Heart left ventricle (tissue), 16 donors: ENCODE data around the gene TLX1. TPM values are rescaled to one million over a fixed set of nuclear protein-coding genes. Genes with fewer than 3 reads are reported as not detected.
A peak's percentile ranks its signal among the peaks of the same experiment; 100 is the strongest.

Experiments used
- ATAC-seq, 4 donors: fragments of 200-7000 bp; cut with Tn5 transposase; one replicate each; pipeline ENCODE4 v1.9.1; 2020 to 2022; ENCODE audit warnings: moderate library complexity in 4 of 4, mild to moderate bottlenecking in 3 of 4, moderate number of reproducible peaks in 1 of 4
- DNase-seq, 5 donors: peaks; one replicate each; pipeline ENCODE4 v3.0.0-alpha.2; 2020
- H3K27ac ChIP-seq, 12 donors: fragments of 200-600 bp; sonication (generic) in 4 of 12; one replicate each; pipeline versions ENCODE4 v1.5.0 to v1.8.0; 2016 to 2022; ENCODE audit warnings: mild to moderate bottlenecking in 2 of 12
- H3K27me3 ChIP-seq, 9 donors: fragments of 200-600 bp; sonication (generic) in 2 of 9; one replicate each; pipeline versions ENCODE4 v1.5.1 to v1.8.0; 2016 to 2022; ENCODE audit warnings: mild to moderate bottlenecking in 3 of 9
- H3K36me3 ChIP-seq, 9 donors: fragments of 200-600 bp; sonication (generic) in 2 of 9; one replicate each; pipeline versions ENCODE4 v1.5.0 to v1.8.0; 2018 to 2022; ENCODE audit warnings: mild to moderate bottlenecking in 2 of 9
- H3K4me1 ChIP-seq, 12 donors: fragments of 200-600 bp; sonication (generic) in 4 of 12; one replicate each; pipeline versions ENCODE4 v1.5.0 to v1.8.0; 2016 to 2022; ENCODE audit warnings: mild to moderate bottlenecking in 3 of 12
- H3K4me3 ChIP-seq, 12 donors: fragments of 200-600 bp; sonication (generic) in 4 of 12; one replicate each; pipeline versions ENCODE4 v1.5.0 to v1.8.0; 2017 to 2022; ENCODE audit warnings: mild to moderate bottlenecking in 9 of 12, moderate library complexity in 4 of 12
- H3K9me3 ChIP-seq, 12 donors: fragments of 200-600 bp; sonication (generic) in 4 of 12; one replicate each; pipeline versions ENCODE4 v1.5.0 to v1.8.0; 2016 to 2022; ENCODE audit warnings: mild to moderate bottlenecking in 1 of 12
- CTCF ChIP-seq, 12 donors: fragments of 200-600 bp; sonication (generic) in 4 of 12; IDR thresholded peaks; one replicate each; pipeline versions ENCODE4 v1.5.0 to v1.8.0; 2018 to 2022; ENCODE audit warnings: antibody characterized with exemption in 12 of 12, mild to moderate bottlenecking in 5 of 12
- POLR2A ChIP-seq, 2 donors: fragments of 450-650 bp; IDR thresholded peaks; one replicate each; pipeline ENCODE4 v1.6.1; 2017; ENCODE audit warnings: antibody characterized with exemption in 2 of 2, mild to moderate bottlenecking in 2 of 2, moderate library complexity in 2 of 2
- WGBS, 4 donors: extraction: QIAGEN DNeasy Blood & Tissue Kit in 2 of 4; methylation state at CpG; one replicate each; pipeline versions ENCODE4 v1.1.5 to v1.1.7; 2013 to 2018; 5-methylcytosine and 5-hydroxymethylcytosine counted together
- intact Hi-C, 10 donors: fragments of 100-400 bp; cut with DNase I; formaldehyde crosslinking; loops; one replicate each; pipeline versions ENCODE4 v1.11.1 to v1.14.2; 2022
- polyA plus RNA-seq, 2 donors: library from polyadenylated mRNA; stranded (reverse); fragments of 200-250 nt; gene quantifications; one replicate each; pipeline ENCODE4 v1.2.3, GENCODE V29; 2013
- total RNA-seq, 9 donors: library from RNA; depleted of rRNA in 2 of 9; stranded (reverse); fragments of >200 nt in 2 of 9; fragmentation: NEBNext Ultra II Directional in 3 of 9; extraction: Animal tissue kit (Norgen Biotek cat#: 25700) in 3 of 9; gene quantifications; one replicate each; pipeline versions ENCODE4 v1.1.0 to v1.2.4, GENCODE V29; 2016 to 2023
- donor health status: ischemic (EF 13 %, LVEDD 7.1; RV severe dilation, severe dysfunction).
- donor health status: healthy with polysubstance abuse.
- donor health status: DM: no; HTN: yes; CAD: no.
- donor health status: DM: no; HTN: no; CAD: no.
- donor health status: ischemic (EF 25% LVEDD 6.9; RV normal size, moderate dysfunction).
- donor health status: ischemic (EF 25% LVEDD 5.7; RV mildly dilated, moderate dysfunction).
- donor health status: healthy.
- donor health status: DM: yes; HTN: yes; CAD: no.
- donor health status: ischemic (EF 35%, LVEDD 5.7; RV mildly dilated, moderate dysfunction).
- donor health status: nonischemic (EF 11% LVEDD 7.7; RV severe dilation, severe dysfunction).
- donor health status: DM: yes; HTN: yes; CAD: no.
- donor health status: PGD.
- donor health status: ischemic (EF 29% LVEDD 5.4; RV normal size, mild dysfunction).
- donor health status: nonischemic (EF 23%, LVEDD 6.1; RV moderate dilation, normal function).

The TLX1 gene
- total and polyA plus RNA-seq, 11 donors = 0.08 to 0.94 (median 0.18) TPM; not detected in 3

DNA sequence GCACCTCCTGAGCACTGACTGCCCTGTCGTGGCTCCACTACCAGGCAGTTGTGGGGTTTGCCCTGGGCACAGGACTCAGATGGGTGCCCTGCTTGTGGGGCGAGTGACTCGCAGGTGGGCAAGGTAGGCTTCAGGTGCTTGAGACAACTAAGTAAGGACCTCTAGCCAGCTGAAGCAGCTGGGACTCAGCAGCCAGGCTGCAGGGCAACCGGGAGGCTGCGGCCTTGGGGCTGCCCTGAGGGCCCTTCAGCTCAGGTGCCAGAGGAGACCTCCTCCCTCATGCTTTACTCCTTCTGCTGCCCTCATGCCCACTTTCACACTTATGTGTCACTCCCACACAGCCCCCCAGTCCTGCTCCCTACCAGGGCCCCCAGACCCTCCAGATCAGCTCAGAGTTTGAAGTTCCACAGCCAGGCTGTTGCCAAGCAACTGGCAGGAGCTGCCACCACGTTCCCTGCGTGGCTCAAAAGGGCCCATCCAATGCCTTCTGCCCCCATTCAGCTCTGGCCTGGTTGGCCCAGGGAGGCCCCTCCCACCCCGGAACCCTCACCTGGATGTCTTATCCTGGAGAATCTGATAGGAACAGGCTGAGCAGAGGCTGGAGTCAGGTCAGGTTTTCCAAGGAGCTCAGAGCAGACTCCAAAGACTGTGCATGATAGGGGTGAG, 10.0 kb downstream of the TLX1 start:
- H3K4me1 ChIP-seq = peaks cover 0 to 28% (median 7%) of the 10 kb centered on the region in 12 donors
- ATAC-seq (no peak), DNase-seq (no peak)
- no peaks in the 10 kb centered on the region for H3K36me3 ChIP-seq
- H3K27me3 ChIP-seq = peaks cover 72 to 100% (median 94%) of the 10 kb centered on the region in 9 donors
- 40 to 58% (median 53%) methylated on average over 8 of the region's 8 CpGs for WGBS, 4 donors
- no peaks in the 10 kb centered on the region for H3K9me3 ChIP-seq
- peak overlapping the region in 1 of 12 donors; percentile 5 for H3K4me3 ChIP-seq
- intact Hi-C loops = loop anchor here in 8 of 10 donors (2.0 to 10.0 kb wide), 6 partner anchors 44 to 94 kb away; no protein-coding TSS in a partner anchor
- TF ChIP-seq CTCF (IDR thresholded peaks at IDR 0.05) = no peak
- no peak for TF ChIP-seq POLR2A (IDR thresholded peaks at IDR 0.05)
- H3K27ac ChIP-seq = no peak overlapping the region

DNA sequence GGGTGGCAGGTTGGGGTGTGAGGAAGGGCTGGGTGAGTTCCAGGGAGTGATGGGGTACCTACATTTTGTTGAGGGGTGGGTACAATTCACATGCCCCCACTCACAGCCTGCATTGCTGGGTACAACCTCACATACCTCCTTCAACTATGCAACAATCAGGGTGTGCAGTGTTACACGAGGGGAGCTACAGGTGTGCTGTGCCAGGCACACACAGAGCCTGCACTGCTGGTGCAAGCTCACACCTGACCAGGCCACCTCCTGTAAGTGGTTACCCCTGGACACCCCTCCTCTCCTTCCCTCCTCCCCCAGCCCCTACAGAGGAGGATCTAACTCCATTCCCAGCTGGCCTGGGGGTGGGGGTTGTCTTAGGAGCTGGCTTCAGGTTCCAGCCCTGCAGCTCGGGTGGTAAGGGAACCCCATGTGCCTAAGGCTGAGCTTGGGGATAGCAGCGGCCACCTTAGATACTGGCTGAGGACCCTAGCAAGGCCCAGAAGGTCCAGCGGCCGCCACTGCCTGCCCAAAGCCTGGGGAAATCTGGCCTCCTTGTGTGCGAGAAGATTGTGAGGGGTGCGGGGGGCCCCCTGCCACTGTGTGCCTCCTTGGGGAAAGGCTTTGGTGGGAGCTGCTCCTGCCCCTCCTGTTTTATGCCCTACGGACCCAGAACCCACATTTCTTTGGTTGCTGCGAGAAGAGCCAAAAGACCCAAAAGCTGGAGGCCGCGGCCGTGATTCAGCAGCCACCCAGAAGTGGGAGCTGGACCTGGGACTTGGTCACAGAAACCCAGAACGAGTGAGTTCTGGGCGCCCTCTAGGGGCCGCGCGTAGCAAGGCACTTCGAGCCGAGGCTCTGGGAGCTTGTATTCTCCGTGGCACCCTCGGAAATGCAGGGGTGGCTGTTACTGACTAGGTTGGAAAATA, 10.8 kb downstream of the TLX1 start:
- Histone ChIP-seq H3K4me1 (peaks cover 0 to 33% (median 7%) of the 10 kb centered on the region in 12 donors), H3K36me3 (no peaks in the 10 kb centered on the region), H3K27ac (no peak overlapping the region), H3K27me3 (peaks cover 70 to 100% (median 94%) of the 10 kb centered on the region in 9 donors), H3K4me3 (no peak overlapping the region), H3K9me3 (no peaks in the 10 kb centered on the region)
- DNase-seq (peak; percentile 69 to 92 (median 77)), ATAC-seq (peak; percentile 68 to 91 (median 87))
- TF ChIP-seq POLR2A (IDR thresholded peaks at IDR 0.05) (no peak), CTCF (IDR thresholded peaks at IDR 0.05) (peak; percentile 89 to 98 (median 96))
- intact Hi-C loops = loop anchor here in 9 of 10 donors (1.0 to 10.0 kb wide), 9 partner anchors 45 to 95 kb away; no protein-coding TSS in a partner anchor
- 11 to 14% (median 13%) methylated on average over 19 to 21 of the region's 21 CpGs for WGBS, 4 donors

DNA sequence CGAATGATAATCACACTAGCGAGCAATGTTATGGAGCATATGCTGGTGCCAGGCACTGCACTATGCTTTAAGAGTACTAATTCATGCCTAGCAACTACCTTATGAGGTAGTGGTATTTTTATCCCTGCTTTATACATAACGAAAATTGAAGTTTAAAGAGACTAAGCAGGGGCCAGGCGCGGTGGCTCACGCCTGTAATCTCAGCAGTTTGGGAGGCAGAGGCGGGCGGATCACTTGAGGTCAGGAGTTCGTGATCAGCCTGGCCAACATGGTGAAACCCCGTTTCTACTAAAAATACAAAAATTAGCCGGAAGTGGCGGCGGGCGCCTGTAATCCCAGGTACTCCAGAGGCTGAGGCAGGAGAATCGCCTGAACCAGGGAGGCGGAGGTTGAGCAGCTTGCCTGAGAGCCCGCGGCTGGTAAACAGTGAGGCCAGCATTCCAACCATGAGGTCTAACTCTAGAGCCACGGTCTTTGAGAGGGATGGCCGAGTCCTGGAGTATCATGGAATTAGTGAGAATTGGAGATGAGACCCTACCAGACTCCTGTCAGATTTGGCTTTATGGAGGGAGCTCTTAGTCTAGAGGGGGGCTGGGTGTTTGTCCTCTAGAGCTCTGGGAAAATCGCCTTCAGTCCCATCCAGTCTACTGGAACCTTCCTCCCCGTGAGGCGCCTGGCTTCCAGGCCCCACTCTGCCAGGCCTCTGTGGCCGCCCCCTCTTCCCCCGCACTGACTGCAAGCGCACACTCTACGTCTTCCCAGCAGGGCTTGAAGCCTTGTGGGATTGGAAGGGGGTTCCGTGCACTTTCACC, 11.6 kb downstream of the TLX1 start:
- H3K4me3 ChIP-seq = no peak overlapping the region
- peaks cover 65 to 100% (median 94%) of the 10 kb centered on the region in 9 donors for H3K27me3 ChIP-seq
- TF ChIP-seq CTCF (IDR thresholded peaks at IDR 0.05) (peak in 2 of 12 donors; percentile 2 to 10), POLR2A (IDR thresholded peaks at IDR 0.05) (no peak)
- WGBS, 4 donors = 20 to 31% (median 30%) methylated on average over 23 to 28 of the region's 28 CpGs
- no peaks in the 10 kb centered on the region for H3K36me3 ChIP-seq
- DNase-seq = no peak
- no peaks in the 10 kb centered on the region for H3K9me3 ChIP-seq
- intact Hi-C loops = loop anchor here in 9 of 10 donors (1.0 to 10.0 kb wide), 8 partner anchors 45 to 95 kb away; no protein-coding TSS in a partner anchor
- H3K27ac ChIP-seq = no peak overlapping the region
- peaks cover 0 to 33% (median 7%) of the 10 kb centered on the region in 12 donors for H3K4me1 ChIP-seq
- ATAC-seq = no peak
